ENCODE results near the gene PALM.
A peak's percentile ranks its signal among the peaks of the same experiment; 100 is the strongest.

Gene PALM

DNA sequence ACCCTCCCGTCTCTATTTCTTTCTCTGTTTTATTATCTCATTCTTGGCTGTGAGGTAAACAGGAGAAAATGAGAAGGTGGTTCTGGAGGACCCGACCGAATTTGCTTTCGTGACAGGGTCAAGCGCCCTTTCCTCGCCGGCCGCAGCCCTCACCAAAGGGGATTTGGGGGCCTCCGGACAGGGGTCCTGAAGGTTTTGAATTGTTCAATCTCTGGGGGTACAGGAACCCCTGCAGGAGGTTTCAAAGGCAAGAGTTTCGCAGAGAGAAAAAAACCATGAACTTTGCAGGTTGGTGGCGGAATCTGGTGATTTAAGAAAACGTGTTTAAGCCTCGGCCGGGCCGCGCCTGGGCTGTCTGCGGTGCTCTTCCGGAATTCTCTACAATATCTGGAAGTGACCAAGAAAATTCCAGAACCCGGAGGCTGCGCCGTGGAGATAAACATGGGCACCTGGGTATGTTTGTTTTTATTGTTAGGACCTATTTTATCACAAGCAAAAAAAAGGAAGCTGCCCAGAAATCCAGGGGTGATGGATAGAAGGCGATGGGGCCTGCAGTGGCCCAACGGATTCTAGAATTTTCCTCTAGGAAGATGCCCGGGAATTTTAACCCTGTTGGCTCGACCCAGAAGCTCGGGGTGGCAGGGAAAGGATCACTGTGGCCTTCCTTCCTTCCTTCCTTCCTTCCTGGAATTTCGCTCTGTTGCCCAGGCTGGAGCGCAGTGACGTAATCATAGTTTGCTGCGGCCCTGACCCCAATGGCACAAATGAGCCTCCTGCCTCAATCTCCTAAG, 74.3 kb downstream of the PALM start:
- no peaks in the 10 kb centered on the region for H3K27me3 ChIP-seq (ENCODE audit: insufficient read depth, low read length)
- H3K4me3 ChIP-seq (ENCODE audit: low read length): peak overlapping the region; percentile 65
- no peaks in the 10 kb centered on the region for H3K36me3 ChIP-seq (ENCODE audit: insufficient read depth, low read depth, low read length)
- no peaks in the 10 kb centered on the region for H3K9me3 ChIP-seq (ENCODE audit: insufficient read depth, low read depth, low read length)
- no peak overlapping the region for H3K27ac ChIP-seq (ENCODE audit: low read length)
- H3K4me1 ChIP-seq (ENCODE audit: insufficient read depth, low read length): peaks cover 12% of the 10 kb centered on the region; the same call in 1 of the 2 replicates
- peak overlapping the region; percentile 57; the same call in 1 of the 2 replicates for H3K9ac ChIP-seq (ENCODE audit: low read depth, low read length)

DNA sequence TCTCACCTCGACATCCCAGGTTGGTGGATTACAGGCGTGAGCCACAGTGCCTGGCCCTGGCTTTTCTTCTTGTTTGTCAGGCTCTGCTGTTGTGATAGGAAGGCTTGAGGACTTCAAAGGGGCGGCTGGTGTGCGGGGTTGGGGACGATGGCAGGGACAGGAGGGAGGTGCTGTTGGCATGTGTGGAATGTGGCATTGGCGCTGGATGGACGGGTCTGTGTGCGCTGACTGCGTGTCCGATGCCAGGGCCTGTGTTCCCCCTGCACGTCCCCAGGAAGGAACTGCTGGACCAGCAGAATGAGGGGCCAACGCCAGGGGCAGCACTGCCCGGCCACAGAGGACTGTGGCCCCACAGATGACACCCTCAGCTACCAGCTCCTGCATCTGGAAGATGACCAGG, 75.8 kb downstream of the PALM start:
- H3K4me1 ChIP-seq (ENCODE audit: insufficient read depth, low read length): peaks cover 23% of the 10 kb centered on the region; the same call in 1 of the 2 replicates
- no peaks in the 10 kb centered on the region for H3K27me3 ChIP-seq (ENCODE audit: insufficient read depth, low read length)
- H3K4me3 ChIP-seq (ENCODE audit: low read length): no peak overlapping the region
- H3K9me3 ChIP-seq (ENCODE audit: insufficient read depth, low read depth, low read length): no peaks in the 10 kb centered on the region
- H3K9ac ChIP-seq (ENCODE audit: low read depth, low read length): no peak overlapping the region
- H3K27ac ChIP-seq (ENCODE audit: low read length): no peak overlapping the region
- H3K36me3 ChIP-seq (ENCODE audit: insufficient read depth, low read depth, low read length): no peaks in the 10 kb centered on the region

DNA sequence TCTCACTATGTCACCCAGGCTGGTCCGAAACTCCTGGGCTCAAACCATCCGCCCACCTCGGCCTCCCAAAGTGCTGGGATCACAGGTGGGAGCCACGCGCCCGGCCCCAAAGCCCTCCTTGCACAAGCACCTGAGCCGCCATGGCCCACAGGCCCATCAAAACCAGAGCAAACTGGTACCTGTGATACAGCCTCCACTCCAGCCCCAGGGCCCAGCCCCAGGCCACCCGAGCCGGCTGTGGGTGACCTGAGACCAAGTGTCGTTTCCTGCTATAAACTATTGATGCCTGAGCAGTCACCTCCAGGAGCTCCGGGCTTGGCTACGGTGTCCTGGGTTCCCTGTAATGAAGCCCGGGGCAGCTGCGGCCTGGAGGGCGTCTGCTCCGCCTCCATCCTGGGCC, 78.8 kb downstream of the PALM start:
- Histone ChIP-seq H3K27me3 (ENCODE audit: insufficient read depth, low read length) (no peaks in the 10 kb centered on the region), H3K36me3 (ENCODE audit: insufficient read depth, low read depth, low read length) (no peaks in the 10 kb centered on the region), H3K4me1 (ENCODE audit: insufficient read depth, low read length) (peaks cover 19% of the 10 kb centered on the region; the same call in 1 of the 2 replicates), H3K27ac (ENCODE audit: low read length) (no peak overlapping the region), H3K9ac (ENCODE audit: low read depth, low read length) (no peak overlapping the region), H3K9me3 (ENCODE audit: insufficient read depth, low read depth, low read length) (no peaks in the 10 kb centered on the region), H3K4me3 (ENCODE audit: low read length) (no peak overlapping the region)

DNA sequence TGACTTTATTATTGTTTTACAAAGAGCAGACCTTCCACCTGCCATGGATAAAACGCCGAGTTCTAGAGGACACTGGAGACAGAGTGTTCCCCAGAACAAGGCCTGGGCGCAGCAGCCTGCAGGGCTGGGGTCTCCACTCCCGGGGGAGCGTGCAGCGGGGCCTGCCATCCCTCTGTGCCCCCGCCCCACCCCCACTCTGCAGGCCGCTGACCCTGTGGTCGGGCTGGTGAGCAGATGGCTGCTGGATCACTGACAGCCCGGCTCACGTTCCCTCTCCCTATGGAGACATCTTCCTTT, 79.9 kb downstream of the PALM start:
- H3K27ac ChIP-seq (ENCODE audit: low read length): no peak overlapping the region
- no peak overlapping the region for H3K4me3 ChIP-seq (ENCODE audit: low read length)

DNA sequence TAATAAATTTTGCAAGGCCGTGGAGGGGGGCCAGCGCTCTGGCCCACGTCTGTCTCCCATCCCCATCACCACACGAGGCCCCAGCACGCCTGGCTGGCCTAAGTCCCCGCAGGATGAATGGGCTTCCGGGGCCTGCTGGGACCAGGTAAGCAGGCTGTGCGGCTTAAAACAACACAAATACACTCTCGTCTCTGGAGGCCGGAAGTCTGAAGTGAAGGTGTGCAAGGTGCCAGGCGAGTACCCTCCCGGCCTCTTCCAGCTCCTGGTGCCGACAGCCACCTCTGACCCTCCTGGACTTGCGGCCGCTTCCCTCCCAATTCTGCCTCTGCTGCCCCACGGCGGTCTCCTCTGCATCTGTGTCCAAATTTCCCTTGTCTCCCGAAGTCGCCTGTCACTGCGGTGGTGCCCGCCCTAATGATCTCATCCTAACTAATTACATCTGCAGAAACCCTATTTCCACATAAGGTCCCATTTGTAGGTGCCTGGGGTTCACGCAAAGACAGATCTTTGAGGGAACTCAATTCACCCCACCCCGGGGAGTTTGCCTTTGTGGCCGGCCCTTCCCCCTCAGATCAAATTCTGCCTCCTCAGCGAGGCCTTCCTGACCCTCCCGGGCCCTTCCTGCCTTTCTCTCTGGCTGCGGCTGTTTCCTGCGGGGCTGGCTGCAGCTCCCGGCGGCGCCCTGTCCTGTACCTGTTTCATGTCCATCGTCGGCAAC, 80.4 kb downstream of the PALM start:
- H3K9ac ChIP-seq (ENCODE audit: low read depth, low read length): peak overlapping the region; percentile 67
- H3K9me3 ChIP-seq (ENCODE audit: insufficient read depth, low read depth, low read length): no peaks in the 10 kb centered on the region
- H3K36me3 ChIP-seq (ENCODE audit: insufficient read depth, low read depth, low read length): no peaks in the 10 kb centered on the region
- H3K4me3 ChIP-seq (ENCODE audit: low read length): peak overlapping the region; percentile 5; the same call in 1 of the 2 replicates
- H3K27ac ChIP-seq (ENCODE audit: low read length): peak overlapping the region; percentile 65
- no peaks in the 10 kb centered on the region for H3K27me3 ChIP-seq (ENCODE audit: insufficient read depth, low read length)
- H3K4me1 ChIP-seq (ENCODE audit: insufficient read depth, low read length): peaks cover 15% of the 10 kb centered on the region; the same call in 1 of the 2 replicates

More for the DNA sequence above, 79.9 kb downstream of the PALM start:
- H3K9ac ChIP-seq (ENCODE audit: low read depth, low read length): peak overlapping the region; percentile 67; the same call in 1 of the 2 replicates
- peaks cover 15% of the 10 kb centered on the region; the same call in 1 of the 2 replicates for H3K4me1 ChIP-seq (ENCODE audit: insufficient read depth, low read length)
- H3K9me3 ChIP-seq (ENCODE audit: insufficient read depth, low read depth, low read length): no peaks in the 10 kb centered on the region
- no peaks in the 10 kb centered on the region for H3K36me3 ChIP-seq (ENCODE audit: insufficient read depth, low read depth, low read length)
- no peaks in the 10 kb centered on the region for H3K27me3 ChIP-seq (ENCODE audit: insufficient read depth, low read length)

DNA sequence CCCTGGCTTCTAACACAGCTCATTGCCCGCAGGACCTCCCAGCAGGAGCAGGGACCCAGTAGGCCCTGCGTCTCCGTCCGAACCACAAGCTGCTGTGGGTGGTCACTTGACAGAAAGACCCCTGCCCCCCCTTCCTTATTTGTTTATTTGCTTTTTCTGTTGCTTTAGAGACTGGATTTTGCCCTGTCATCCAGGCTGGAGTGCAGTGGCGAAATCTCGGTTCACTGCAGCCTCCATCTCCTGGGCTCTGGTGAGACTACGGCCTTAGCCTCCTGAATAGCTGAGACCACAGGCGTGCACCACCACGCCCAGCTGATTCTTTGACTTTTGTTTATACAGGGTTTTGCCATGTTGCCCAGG, 80.9 kb downstream of the PALM start:
- peaks cover 15% of the 10 kb centered on the region; the same call in 1 of the 2 replicates for H3K4me1 ChIP-seq (ENCODE audit: insufficient read depth, low read length)
- no peaks in the 10 kb centered on the region for H3K27me3 ChIP-seq (ENCODE audit: insufficient read depth, low read length)
- no peaks in the 10 kb centered on the region for H3K36me3 ChIP-seq (ENCODE audit: insufficient read depth, low read depth, low read length)
- H3K9me3 ChIP-seq (ENCODE audit: insufficient read depth, low read depth, low read length): no peaks in the 10 kb centered on the region
- peak overlapping the region; percentile 67; the same call in 1 of the 2 replicates for H3K9ac ChIP-seq (ENCODE audit: low read depth, low read length)
- no peak overlapping the region; the same call in 1 of the 2 replicates for H3K4me3 ChIP-seq (ENCODE audit: low read length)
- H3K27ac ChIP-seq (ENCODE audit: low read length): peak overlapping the region; percentile 65

DNA sequence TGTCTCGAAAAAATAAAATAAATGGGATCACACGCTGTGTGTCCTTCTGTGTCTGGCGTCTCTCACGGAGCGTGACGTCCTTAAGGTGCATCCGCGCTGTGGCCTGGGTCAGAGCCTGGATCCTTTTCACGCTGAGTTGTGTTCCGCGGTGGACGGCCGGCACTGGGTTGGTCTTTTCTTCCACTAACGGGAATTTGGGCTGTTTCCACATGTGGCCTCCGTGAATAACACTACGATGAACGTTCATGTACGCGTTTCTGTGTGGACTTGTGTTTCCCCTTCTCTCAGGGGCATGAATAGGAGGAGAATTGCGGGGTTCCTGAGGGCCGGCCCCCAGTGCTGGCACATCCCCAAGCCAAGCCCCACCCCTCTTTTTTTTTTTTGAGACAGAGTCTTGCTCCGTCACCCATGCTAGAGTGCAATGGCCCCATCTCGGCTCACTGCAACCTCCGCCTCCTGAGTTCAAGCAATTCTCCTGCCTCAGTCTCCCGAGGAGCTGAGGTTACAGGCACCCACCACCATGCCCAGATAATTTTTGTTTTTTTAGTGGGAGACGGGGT, 82.4 kb downstream of the PALM start:
- H3K27me3 ChIP-seq (ENCODE audit: insufficient read depth, low read length): no peaks in the 10 kb centered on the region
- H3K4me1 ChIP-seq (ENCODE audit: insufficient read depth, low read length): peaks cover 15% of the 10 kb centered on the region; the same call in 1 of the 2 replicates
- H3K9ac ChIP-seq (ENCODE audit: low read depth, low read length): no peak overlapping the region
- no peaks in the 10 kb centered on the region for H3K9me3 ChIP-seq (ENCODE audit: insufficient read depth, low read depth, low read length)
- no peak overlapping the region for H3K27ac ChIP-seq (ENCODE audit: low read length)
- H3K4me3 ChIP-seq (ENCODE audit: low read length): no peak overlapping the region
- no peaks in the 10 kb centered on the region for H3K36me3 ChIP-seq (ENCODE audit: insufficient read depth, low read depth, low read length)

DNA sequence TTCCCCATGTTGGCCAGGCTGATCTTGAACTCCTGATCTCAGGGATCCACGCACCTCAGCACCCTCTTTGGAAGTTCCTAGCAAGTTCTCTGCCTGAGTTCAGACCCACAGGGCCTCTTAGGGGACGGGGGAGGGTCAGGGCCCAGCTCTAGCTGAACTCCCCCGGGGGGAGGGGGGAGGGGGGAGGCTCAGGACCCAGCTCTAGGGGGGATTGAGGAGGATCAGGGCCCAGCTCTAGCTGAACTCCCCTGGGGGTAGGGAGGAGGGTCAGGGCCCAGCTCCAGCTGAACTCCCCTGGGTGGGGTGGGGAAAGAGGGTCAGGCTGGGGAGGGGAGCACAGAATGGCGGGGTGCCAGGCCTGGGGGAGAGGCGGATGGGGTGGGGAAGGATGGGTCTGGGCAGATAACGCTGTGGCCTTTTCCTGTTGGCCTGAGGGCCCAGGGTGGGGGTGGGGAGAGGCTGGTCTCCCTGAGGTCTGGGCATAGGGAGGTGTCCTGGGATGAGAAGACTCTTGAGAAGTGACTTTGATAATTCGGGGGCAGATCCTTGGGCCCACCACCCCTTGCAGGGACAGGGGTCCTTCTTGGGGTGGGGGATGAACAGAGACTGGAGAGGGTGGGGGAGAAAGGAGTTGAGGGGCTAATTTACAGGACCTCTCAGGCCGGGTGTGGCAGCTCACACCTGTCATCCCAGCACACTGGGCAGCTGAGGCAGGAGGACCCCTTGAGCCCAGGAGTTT, 83.0 kb downstream of the PALM start:
- Histone ChIP-seq H3K4me3 (ENCODE audit: low read length) (no peak overlapping the region), H3K9ac (ENCODE audit: low read depth, low read length) (no peak overlapping the region), H3K9me3 (ENCODE audit: insufficient read depth, low read depth, low read length) (no peaks in the 10 kb centered on the region), H3K27me3 (ENCODE audit: insufficient read depth, low read length) (no peaks in the 10 kb centered on the region), H3K27ac (ENCODE audit: low read length) (no peak overlapping the region), H3K36me3 (ENCODE audit: insufficient read depth, low read depth, low read length) (no peaks in the 10 kb centered on the region), H3K4me1 (ENCODE audit: insufficient read depth, low read length) (peaks cover 15% of the 10 kb centered on the region; the same call in 1 of the 2 replicates)

DNA sequence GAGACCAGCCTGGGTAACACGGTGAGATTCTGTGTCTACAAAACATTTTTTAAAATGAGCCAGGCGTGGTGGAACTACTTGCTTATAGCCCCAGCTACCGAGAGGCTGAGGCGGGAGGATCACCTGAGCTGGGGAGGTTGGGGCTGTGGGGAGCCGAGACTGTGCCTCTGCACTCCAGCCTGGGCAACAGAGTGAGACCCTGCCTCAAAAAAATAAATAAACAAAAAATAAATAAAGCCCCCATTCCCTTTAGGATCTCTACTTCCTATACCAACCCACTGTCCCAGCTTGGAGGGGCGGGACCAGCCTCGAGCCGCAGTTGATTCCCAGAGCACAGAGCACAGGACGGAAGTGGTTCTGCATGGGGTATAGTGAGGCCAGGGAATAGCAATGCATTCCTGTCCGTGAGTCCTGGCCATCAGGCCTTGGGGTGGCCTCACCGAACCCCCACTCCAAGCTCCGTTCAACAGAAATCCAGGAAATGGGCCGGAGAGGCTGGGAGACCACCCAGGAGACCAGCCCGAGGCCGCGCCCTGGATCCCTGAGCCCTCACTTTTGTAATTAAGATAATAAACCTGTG, 83.7 kb downstream of the PALM start:
- Histone ChIP-seq H3K27me3 (ENCODE audit: insufficient read depth, low read length) (no peaks in the 10 kb centered on the region), H3K9me3 (ENCODE audit: insufficient read depth, low read depth, low read length) (no peaks in the 10 kb centered on the region), H3K9ac (ENCODE audit: low read depth, low read length) (no peak overlapping the region), H3K27ac (ENCODE audit: low read length) (no peak overlapping the region), H3K36me3 (ENCODE audit: insufficient read depth, low read depth, low read length) (no peaks in the 10 kb centered on the region), H3K4me3 (ENCODE audit: low read length) (no peak overlapping the region), H3K4me1 (ENCODE audit: insufficient read depth, low read length) (peaks cover 15% of the 10 kb centered on the region; the same call in 1 of the 2 replicates)

DNA sequence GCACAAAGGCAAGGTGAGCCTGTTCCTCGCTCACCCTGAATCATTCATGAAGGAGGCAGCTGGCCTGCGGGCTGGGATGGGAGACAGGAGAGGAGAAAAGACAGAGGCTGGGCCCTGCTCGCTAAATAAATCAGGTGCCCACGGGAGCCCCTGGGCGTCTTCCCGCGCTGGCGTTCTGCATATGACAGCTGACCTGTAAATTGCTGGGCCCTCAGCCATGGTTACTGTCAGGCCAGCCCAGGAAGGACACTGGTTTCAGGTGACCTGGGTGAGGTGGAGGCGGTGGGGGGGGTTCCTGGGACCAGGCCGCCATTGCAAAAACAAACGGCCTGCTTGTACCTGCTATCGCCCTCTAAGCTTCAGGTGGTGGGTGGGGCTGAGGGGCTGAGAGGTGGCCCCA, 85.1 kb downstream of the PALM start:
- H3K4me3 ChIP-seq (ENCODE audit: low read length): no peak overlapping the region
- H3K9ac ChIP-seq (ENCODE audit: low read depth, low read length): no peak overlapping the region
- no peaks in the 10 kb centered on the region for H3K9me3 ChIP-seq (ENCODE audit: insufficient read depth, low read depth, low read length)
- H3K27ac ChIP-seq (ENCODE audit: low read length): no peak overlapping the region
- peaks cover 11% of the 10 kb centered on the region; the same call in 1 of the 2 replicates for H3K4me1 ChIP-seq (ENCODE audit: insufficient read depth, low read length)
- H3K36me3 ChIP-seq (ENCODE audit: insufficient read depth, low read depth, low read length): peaks cover 7% of the 10 kb centered on the region; the same call in 1 of the 2 replicates
- no peaks in the 10 kb centered on the region for H3K27me3 ChIP-seq (ENCODE audit: insufficient read depth, low read length)

DNA sequence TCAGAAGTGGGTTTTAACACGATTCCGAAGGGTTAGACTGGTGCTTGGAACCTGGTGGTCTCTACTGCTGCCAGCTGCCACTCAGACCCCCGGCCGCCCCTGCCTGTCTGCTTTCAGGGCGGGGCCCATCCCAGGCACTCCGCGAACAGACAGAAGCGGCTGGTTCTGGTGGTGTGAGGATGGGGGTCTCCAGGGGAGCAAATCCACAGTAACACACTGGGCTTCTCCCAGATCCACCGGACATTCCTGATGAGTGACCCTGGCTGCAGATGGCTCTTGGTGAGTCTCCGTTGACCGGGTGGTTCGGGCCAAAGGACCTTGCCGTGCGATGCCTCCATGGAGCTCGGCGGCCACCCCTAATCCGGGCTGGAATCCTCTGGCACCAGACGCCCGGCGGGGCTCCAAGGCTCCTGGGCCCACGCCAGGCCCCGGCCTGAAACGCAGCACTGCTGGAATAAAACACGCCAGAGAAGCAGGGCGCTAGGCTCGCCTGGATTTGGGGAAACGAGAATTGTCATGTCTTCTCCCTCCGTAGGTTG, 86.4 kb downstream of the PALM start:
- H3K36me3 ChIP-seq (ENCODE audit: insufficient read depth, low read depth, low read length): peaks cover 20% of the 10 kb centered on the region
- no peaks in the 10 kb centered on the region for H3K9me3 ChIP-seq (ENCODE audit: insufficient read depth, low read depth, low read length)
- H3K9ac ChIP-seq (ENCODE audit: low read depth, low read length): no peak overlapping the region
- peaks cover 7% of the 10 kb centered on the region for H3K4me1 ChIP-seq (ENCODE audit: insufficient read depth, low read length)
- no peaks in the 10 kb centered on the region for H3K27me3 ChIP-seq (ENCODE audit: insufficient read depth, low read length)
- no peak overlapping the region for H3K4me3 ChIP-seq (ENCODE audit: low read length)
- no peak overlapping the region for H3K27ac ChIP-seq (ENCODE audit: low read length)

Measured in iPS-20b (cell line).